NT2/D1 (cell line): ENCODE results near the gene AMPD2.

ENCODE experiments used
- SUZ12 ChIP-seq: IDR thresholded peaks from 2 replicates; pipeline ENCODE4 v1.6.1; 2011; ENCODE audit not compliant: insufficient read length, insufficient read depth; ENCODE audit errors: extremely low read depth
- YY1 ChIP-seq: IDR thresholded peaks from 2 replicates; pipeline ENCODE4 v1.6.1; 2011; ENCODE audit not compliant: insufficient read length, insufficient read depth
- ZNF274 ChIP-seq: IDR thresholded peaks from 2 replicates; pipeline ENCODE4 v1.6.1; 2011; ENCODE audit warnings: mild to moderate bottlenecking, low read depth, low read length

DNA sequence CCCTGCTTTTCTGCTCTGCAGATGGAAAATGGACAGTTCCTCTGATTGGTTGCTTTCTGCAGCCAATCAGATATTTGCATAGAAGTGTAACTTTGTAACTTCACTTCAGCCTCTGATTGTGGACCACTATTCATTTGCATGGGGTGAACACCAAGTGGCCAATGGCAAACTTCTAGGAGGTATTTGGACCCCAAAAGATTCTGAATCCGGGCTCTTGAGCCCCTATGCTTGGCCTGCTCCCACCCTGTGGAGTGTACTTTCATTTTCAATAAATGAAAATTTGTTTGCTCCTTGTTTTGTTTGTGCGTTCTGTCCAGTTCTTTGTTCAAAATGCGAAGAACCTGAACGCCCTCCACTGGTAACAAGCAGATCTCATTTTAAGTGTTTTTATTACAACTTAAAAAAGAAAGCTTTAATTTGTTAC lies 29.9 kb downstream of the AMPD2 start:
- no peak for TF ChIP-seq YY1
- TF ChIP-seq SUZ12 = no peak
- no peak for TF ChIP-seq ZNF274
